Breast epithelium (tissue), 3 donors: ENCODE results near the gene C12orf57.

Experiments
- POLR2AphosphoS5 ChIP-seq, 3 donors: sonication (generic); formaldehyde crosslinking; IDR thresholded peaks; one replicate each; pipeline ENCODE4 v1.6.1; 2017; ENCODE audit warnings: antibody characterized with exemption in 3 of 3
- TF ChIP-seq, protein P1 (sequence below), 3 donors: fragments of 450-650 bp; IDR thresholded peaks; one replicate each; pipeline ENCODE4 v1.5.1; 2016 to 2017; ENCODE audit warnings: antibody characterized with exemption in 3 of 3, mild to moderate bottlenecking in 3 of 3, moderate library complexity in 3 of 3

- TF ChIP-seq, protein P1, sequence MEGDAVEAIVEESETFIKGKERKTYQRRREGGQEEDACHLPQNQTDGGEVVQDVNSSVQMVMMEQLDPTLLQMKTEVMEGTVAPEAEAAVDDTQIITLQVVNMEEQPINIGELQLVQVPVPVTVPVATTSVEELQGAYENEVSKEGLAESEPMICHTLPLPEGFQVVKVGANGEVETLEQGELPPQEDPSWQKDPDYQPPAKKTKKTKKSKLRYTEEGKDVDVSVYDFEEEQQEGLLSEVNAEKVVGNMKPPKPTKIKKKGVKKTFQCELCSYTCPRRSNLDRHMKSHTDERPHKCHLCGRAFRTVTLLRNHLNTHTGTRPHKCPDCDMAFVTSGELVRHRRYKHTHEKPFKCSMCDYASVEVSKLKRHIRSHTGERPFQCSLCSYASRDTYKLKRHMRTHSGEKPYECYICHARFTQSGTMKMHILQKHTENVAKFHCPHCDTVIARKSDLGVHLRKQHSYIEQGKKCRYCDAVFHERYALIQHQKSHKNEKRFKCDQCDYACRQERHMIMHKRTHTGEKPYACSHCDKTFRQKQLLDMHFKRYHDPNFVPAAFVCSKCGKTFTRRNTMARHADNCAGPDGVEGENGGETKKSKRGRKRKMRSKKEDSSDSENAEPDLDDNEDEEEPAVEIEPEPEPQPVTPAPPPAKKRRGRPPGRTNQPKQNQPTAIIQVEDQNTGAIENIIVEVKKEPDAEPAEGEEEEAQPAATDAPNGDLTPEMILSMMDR (IDR thresholded peaks at IDR 0.05): no peak
- no peak for TF ChIP-seq POLR2AphosphoS5 (IDR thresholded peaks at IDR 0.05)
These were observed 30.4 kb downstream of the C12orf57 start for GRCh38 chr12:6974180-6974579.
